HuH-7 (cell line): Measurements from ENCODE around the gene KRT23.
"Not testable (repeated sequence)": the region's sequence is repeated elsewhere in the genome, so short reads cannot be mapped to it uniquely, and the experiment has no call there.

Experiments
- DNase-seq: peaks from one replicate; pipeline ENCODE4 v3.0.0; 2011; ENCODE audit warnings: low spot score

KRT23 gene

GRCh38 chr17:40950176-40950575 lies 12.7 kb upstream of the KRT23 start:
- no peak for DNase-seq

GRCh38 chr17:40949418-40949817 lies 12.0 kb upstream of the KRT23 start:
- no peak for DNase-seq

GRCh38 chr17:40947929-40948328 lies 10.5 kb upstream of the KRT23 start:
- no peak for DNase-seq

GRCh38 chr17:40945414-40945813 lies 8.0 kb upstream of the KRT23 start:
- DNase-seq: no peak

- DNase-seq: no peak
Measured at GRCh38 chr17:40944531-40944930, 7.1 kb upstream of the KRT23 start.

- DNase-seq: no peak
Measured at GRCh38 chr17:40942553-40942952, 5.1 kb upstream of the KRT23 start.

GRCh38 chr17:40940266-40940665 lies 2.8 kb upstream of the KRT23 start:
- DNase-seq: no peak

- DNase-seq: no peak
Measured at GRCh38 chr17:40938981-40939380, 1.5 kb upstream of the KRT23 start.

GRCh38 chr17:40936976-40937375 lies 470 bp downstream of the KRT23 start:
- no peak for DNase-seq

- peak; percentile 53 for DNase-seq
Measured at GRCh38 chr17:40936437-40936971, 942 bp downstream of the KRT23 start.

GRCh38 chr17:40935624-40936023 lies 1.8 kb downstream of the KRT23 start:
- no peak for DNase-seq

GRCh38 chr17:40932608-40933007 lies 4.8 kb downstream of the KRT23 start:
- no peak for DNase-seq

GRCh38 chr17:40931311-40931710 lies 6.1 kb downstream of the KRT23 start:
- DNase-seq: no peak

GRCh38 chr17:40926341-40926740 lies 11.1 kb downstream of the KRT23 start:
- no peak for DNase-seq

- no peak for DNase-seq
Measured at GRCh38 chr17:40922239-40922638, 15.2 kb downstream of the KRT23 start.

- DNase-seq: no peak
Measured at GRCh38 chr17:40921026-40921425, 16.4 kb downstream of the KRT23 start.

GRCh38 chr17:40917116-40917515 lies 20.3 kb downstream of the KRT23 start:
- DNase-seq: not testable (repeated sequence)

- DNase-seq: no peak
Measured at GRCh38 chr17:40916366-40916765, 21.1 kb downstream of the KRT23 start.

GRCh38 chr17:40915721-40916256 lies 21.7 kb downstream of the KRT23 start:
- no peak for DNase-seq

GRCh38 chr17:40915199-40915661 lies 22.2 kb downstream of the KRT23 start:
- DNase-seq: no peak

- DNase-seq: no peak
Measured at GRCh38 chr17:40914075-40914855, 23.2 kb downstream of the KRT23 start.

- no peak for DNase-seq
Measured at GRCh38 chr17:40912486-40913210, 24.8 kb downstream of the KRT23 start.

GRCh38 chr17:40910441-40910841 lies 27.0 kb downstream of the KRT23 start:
- no peak for DNase-seq
